GM21737 (cell line): Measurements from ENCODE around the gene CLPTM1.

Experiments
- ATAC-seq: cut with Tn5 transposase; IDR thresholded peaks from one replicate; pipeline ENCODE4 v1.9.1; 2021; ENCODE audit warnings: mild to moderate bottlenecking, moderate library complexity; ENCODE audit not compliant: unreplicated experiment

The CLPTM1 gene

DNA sequence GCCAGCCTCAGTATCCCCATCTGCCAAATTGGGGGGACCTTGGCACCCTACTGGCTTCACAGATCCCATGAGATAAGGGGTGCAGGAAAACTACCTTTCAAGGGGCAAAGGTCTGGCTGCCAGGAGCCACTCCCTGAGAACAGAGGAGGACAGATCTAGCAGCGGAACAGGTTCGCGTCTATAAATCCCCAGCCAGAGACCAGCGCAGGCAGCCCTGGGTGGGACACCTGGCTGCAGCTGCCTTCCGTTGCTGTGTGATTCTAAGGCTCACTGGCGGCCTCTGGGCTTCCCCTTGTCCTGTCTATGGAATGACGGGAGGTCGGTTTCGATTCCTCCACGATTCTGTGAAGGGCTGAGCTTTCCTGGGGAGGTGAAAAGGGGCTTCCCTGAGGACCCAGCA is 53.4 kb downstream of the CLPTM1 start:
- ATAC-seq: no peak

DNA sequence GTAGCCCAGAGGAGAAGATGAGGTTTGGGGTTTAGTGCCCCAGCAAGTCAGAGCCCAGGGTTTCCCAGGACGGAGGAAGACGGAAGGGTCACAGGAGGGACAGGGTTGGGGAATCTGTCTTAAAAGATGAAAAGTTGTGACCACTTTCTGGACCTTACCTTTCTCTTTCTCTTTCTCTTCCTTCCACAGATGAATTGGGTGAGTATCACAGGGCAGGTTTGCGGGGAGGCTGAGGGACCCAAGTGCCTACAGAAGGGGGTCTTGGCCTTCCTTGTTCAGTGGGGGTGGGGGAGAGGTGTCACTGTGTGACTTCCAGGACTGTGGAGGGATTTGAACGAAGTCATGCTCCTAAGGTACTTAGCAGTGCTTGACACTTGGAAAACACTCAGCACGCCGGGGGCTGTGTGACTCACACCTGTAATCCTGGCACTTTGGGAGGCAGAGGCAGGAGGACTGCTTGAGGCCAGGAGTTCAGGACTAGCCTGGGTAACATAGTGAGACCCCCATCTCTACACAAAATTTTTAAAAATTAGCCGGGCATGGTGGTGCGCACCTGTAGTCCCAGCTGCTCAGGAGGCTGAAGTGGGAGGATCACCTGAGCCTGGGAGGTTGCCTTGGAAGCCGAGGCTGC is 54.6 kb downstream of the CLPTM1 start:
- ATAC-seq: no peak

DNA sequence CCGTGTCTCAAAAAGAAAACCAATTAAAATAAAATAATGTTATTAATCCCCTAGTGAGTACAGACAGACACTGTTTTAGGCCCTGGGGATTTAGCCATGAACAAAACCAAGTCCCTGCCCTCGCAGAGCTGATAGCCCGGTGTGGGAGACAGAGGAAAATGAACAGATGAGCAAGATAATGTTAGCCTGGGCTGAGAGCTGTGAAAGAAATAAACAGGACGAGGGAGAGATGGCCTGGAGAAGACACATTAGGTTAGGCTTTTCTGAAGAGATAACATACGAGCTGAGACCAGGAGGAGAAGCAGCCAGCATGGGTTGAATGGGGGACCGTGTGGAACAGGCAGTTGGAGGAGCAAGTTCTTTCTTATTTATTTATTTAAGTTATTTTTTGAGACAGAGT is 55.1 kb downstream of the CLPTM1 start:
- no peak for ATAC-seq

DNA sequence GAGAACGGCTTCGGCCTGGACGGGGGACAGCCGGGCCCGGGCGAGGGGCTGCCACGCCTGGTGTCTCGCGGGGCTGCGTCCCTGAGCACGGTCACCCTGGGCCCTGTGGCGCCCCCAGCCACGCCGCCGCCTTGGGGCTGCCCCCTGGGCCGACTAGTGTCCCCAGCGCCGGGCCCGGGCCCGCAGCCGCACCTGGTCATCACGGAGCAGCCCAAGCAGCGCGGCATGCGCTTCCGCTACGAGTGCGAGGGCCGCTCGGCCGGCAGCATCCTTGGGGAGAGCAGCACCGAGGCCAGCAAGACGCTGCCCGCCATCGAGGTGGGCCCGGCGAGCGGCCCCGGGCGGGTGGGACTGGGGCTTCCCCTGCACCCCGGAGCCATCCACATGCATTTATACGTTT is 56.8 kb downstream of the CLPTM1 start:
- no peak for ATAC-seq

DNA sequence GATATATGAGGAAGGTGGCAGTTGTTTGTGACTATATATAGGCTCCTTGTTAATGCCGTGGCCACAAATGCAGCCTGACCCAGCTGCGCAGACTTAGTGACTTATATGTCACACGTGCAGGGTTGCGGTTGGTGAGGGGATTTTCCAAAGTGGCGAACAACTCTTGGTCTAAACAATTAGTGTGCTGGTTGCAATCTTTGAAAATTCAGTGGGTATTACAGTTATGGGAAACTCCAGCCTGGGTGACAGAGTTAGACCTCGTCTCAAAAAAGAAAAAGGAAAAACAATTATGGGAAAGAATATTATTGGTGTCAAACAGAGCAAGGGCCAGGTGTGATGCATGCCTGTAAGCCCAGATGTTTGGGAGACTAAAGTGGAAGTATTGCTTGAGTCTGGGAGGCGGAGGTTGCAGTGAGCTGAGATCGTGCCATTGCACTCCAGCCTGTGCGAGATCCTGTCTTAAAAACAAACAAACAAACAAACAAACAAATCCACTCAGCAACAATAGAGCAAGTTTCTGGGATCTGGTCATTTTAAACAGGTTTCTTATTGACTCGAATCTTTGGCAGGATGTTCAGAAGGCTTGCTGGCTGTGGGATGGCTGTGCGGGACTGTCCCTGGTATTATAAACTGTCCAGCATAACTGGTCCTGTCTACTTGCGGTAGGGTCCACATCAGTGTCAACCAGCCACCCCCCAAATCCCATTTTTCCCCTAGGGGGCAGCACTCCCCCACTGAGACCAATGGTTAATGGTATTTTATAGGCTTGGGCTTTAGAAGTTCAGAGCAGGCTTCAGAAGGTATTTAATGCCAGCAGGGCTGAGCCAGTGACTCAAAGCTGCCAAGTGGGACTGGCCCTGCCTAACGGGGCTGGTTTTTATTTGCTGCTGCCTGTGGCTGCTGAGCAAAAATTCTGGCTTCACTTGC is 61.5 kb downstream of the CLPTM1 start:
- ATAC-seq: peak; percentile 69

DNA sequence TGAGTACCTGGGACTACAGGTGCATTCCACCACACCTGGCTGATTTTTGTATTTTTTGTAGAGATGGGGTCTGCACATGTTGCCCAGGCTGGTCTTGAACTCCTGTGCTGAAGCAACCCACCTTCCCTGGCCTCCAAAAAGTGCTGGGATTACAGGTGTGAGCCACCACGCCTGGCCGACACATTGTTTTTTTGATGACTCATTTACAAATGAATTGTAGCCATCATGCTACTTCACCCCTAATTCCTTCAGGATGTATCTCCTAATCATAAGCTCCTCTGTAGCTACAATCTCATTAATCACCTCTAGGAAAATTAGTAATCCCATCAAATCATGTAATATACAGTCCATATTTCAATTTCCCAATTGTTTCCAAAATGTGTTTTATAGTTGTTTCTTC is 64.0 kb downstream of the CLPTM1 start:
- ATAC-seq: no peak

DNA sequence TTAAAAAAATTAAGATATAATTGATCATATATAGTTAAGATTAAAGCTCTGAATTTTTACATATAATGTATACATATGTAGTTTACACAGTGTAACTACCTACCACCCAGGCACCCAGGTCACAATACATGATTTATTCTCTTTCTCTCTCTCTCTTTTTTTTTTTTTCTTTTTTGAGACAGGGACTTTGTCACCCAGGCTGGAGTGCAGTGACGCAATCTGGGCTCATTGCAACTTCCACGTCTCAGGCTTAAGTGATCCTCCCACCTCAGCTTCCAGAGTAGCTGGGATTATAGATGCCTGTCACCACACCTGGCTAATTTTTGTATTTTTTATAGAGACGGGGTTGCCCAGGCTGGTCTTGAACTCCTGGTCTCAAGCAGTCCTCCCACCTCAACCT is 64.9 kb downstream of the CLPTM1 start:
- no peak for ATAC-seq

DNA sequence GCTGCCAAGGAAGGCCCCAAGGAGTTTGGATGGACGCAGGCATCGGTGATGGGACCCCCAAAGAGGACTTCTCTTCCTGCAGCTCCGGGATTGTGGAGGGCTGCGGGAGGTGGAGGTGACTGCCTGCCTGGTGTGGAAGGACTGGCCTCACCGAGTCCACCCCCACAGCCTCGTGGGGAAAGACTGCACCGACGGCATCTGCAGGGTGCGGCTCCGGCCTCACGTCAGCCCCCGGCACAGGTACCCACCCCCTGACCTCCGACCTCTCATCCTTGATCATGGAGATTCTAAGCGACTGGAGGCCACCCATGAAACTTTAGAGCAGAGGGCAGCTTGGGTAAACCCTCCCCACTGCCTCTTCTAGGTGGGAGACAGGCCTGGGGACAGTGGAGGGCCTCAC is 66.8 kb downstream of the CLPTM1 start:
- ATAC-seq: no peak

DNA sequence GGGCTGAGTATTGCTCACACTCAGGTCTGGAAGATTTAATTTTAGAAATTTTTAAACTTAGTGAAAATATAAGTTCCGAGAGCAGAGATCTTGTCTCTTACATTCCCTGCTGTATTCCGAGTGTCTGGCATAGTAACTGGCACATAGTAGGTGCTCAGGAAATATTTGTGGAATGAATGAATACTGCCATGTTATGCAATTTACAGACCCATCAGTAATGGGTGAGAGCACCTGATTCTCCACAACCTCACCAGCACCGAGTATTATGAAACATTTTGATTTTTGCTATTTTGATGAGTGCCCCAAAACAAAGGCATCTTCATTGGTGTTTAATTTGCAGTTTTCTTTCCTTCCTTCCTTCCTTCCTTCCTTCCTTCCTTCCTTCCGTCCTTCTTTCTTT is 67.9 kb downstream of the CLPTM1 start:
- ATAC-seq: no peak

DNA sequence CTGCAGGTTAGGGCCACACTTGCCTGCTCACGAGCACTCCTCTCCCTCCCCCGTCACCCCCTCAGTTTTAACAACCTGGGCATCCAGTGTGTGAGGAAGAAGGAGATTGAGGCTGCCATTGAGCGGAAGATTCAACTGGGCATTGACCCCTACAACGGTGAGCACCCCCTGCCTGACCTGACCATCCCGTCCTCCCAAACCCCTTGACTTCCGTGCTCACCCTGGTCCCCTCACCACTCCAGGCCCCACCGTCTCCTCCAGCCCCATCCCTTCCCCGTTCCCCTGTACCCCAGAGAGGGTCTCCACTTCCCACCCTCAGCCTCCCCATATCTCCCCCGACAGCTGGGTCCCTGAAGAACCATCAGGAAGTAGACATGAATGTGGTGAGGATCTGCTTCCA is 70.1 kb downstream of the CLPTM1 start:
- ATAC-seq: no peak

DNA sequence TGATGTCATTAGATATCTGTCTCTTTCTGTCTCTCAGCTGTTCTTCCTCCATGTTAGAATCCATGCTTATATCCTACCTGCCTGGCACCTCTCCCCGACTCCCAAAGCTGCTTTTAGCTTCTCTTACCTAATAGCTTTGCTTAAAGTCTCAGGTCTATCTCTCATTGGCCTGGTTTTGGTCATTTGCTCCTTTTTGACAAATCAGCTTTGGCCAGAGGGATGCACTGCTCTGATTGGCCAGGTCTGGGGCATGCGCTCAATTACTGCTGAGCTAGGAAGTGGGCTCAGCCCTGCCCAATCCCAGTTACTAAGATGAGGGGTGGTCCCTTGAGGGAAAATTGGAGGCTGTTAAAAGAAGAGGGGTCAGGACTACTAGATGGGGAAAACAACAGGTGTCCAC is 72.2 kb downstream of the CLPTM1 start:
- no peak for ATAC-seq

DNA sequence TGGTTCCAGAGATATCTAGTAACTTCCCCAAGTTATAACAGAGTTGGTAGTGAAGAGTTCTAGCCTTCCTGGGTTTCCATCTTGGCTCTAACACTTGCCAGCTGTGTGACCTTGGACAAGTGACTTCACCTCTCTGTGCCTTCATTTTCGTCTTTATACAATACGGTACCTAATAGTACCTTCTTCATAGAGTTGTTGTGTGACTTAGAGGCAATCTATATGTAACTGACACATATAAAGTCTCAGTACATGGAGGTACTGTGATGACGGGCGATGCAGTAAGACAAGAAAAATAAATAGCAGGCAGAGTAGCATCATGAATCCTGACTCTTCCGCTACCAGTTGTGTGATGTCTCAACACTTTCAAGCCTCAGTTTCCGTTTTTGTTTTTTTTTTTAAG is 75.6 kb downstream of the CLPTM1 start:
- ATAC-seq: no peak

DNA sequence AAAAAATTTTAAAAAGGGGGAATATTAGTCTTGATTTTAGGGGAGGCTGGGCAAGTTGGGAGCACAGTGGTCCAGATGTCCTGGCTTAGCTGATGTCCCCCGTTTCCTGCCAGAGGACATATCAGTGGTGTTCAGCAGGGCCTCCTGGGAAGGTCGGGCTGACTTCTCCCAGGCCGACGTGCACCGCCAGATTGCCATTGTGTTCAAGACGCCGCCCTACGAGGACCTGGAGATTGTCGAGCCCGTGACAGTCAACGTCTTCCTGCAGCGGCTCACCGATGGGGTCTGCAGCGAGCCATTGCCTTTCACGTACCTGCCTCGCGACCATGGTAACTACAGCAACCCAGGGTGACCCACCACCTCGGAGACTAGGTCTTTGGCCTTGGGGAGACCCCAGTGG is 77.2 kb downstream of the CLPTM1 start:
- no peak for ATAC-seq

DNA sequence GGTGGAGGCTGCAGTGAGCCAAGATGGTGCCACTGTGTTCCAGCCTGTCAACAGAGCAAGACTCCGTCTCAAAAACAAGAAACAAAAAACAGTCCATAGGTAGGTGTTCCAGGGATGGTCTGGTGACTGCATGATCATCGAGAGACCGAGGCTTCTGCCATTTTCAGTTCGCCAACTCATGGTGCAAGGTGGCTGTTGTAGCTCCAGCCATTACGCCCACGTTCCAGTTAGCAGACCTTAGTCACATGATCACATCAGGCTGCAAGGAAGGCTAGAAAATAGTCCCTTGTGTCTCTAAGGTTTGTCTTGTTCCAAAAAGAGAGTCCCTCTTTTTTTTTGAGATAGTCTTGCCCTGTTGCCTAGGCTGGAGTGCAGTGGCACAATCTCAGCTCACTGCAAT is 80.6 kb downstream of the CLPTM1 start:
- no peak for ATAC-seq

DNA sequence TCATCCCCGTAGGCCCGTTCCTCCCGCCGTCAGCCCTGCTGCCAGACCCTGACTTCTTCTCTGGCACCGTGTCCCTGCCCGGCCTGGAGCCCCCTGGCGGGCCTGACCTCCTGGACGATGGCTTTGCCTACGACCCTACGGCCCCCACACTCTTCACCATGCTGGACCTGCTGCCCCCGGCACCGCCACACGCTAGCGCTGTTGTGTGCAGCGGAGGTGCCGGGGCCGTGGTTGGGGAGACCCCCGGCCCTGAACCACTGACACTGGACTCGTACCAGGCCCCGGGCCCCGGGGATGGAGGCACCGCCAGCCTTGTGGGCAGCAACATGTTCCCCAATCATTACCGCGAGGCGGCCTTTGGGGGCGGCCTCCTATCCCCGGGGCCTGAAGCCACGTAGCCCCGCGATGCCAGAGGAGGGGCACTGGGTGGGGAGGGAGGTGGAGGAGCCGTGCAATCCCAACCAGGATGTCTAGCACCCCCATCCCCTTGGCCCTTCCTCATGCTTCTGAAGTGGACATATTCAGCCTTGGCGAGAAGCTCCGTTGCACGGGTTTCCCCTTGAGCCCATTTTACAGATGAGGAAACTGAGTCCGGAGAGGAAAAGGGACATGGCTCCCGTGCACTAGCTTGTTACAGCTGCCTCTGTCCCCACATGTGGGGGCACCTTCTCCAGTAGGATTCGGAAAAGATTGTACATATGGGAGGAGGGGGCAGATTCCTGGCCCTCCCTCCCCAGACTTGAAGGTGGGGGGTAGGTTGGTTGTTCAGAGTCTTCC is 82.4 kb downstream of the CLPTM1 start:
- no peak for ATAC-seq

DNA sequence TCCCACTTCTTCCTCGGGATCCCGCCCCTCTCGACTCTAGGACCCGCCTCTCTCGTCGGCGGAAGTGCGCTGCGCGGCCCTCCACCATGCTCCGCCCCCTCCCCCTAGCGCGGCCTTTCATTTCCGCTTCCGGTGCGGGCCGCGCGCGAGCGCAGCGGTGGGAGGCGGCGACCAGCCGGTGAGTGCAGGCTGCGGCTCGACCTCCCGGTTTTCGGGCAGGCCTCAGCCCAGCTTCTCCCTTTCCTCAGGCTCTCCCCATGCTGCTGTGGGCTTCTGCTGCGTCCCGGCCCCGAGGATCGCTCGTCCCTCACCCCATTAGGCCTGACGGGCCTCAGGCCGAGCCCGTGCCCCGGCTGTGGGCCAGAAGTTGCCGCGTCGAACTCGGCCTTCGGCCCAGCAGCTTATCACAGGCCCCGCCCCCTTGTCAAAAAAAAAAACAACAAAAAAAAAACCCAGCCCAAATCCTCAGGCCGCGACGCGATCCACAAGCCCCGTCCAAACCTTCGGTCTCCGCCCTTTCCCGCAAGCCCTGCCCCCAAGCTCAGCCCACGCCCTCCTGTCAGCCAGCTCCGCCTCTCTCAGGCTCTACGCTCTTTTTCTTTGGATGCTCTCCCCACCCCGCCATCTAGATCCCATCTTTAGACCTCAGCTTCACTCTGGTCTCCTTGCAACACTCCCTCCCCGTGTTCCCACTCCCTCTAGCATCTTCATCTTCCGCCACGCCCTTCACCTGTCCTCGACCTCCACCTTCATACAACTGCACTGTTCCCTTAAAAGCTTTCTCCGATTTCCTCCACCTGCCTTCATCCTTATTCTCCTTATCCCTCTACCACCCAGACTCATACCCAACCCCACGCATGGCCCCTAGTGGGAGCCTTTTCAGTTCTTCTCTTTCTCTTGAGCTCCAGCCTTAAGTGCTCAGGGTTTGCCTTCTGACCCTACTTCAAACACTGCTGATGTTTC is 84.0 kb downstream of the CLPTM1 start, which contains the start of gene CLASRP:
CLASRP (plus strand) TSS at position 115 of the 963 bp plus-strand sequence. CDS start 1,168 bp downstream, outside the sequence.
- ATAC-seq: peak; percentile 69

DNA sequence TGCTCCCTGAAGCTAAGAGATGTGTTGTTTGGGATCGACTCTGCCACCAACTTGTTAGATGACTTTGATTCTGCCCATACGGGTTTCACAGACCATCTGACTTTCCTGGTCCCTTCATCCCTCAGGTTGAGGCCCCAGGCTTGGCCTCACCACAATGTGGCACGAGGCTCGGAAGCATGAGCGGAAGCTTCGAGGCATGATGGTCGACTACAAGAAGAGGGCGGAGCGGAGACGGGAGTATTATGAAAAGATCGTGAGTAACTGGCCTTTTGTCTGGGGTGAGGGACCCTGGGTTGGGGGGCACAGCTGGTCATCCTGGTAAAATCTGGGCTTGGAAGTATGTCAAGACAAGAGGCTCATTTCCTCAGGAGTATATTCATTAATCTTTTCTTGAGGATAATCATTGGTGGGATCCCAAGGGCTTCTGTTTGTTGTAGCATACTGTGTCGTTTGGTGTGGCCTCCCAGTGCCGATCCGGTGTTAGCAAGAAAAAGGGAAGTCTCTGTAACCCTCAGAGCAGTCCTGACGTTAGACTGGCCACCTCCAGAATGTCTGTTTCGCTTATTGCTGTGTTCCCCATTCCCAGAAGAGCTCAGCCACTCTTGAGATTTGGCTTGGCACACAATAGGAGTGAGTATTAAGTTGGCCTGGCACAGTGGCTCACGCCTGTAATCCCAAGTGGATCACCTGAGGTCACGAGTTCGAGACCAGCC is 85.0 kb downstream of the CLPTM1 start:
- no peak for ATAC-seq

DNA sequence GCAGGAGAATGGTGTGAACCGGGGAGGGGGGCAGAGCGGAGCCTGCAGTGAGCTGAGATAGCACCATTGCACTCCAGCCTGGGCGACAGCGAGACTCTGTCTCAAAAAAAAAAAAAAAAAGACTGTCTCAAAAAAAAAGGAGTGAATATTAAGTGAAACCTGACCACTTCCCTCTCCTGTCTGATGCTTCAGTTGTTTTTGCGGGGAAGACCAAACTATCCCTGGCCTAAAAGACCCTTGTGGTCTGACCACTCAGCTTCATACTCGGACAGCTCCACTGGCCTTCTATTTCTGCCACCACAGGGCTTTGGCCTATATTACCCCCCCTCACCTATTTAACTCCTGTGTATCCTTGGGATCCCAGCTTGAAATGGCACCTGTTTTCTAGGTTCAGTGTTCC is 85.9 kb downstream of the CLPTM1 start:
- ATAC-seq: no peak
